Type B pancreatic cell (in vitro differentiated cells): Measurements from ENCODE around the gene MAMDC4. TPM values are rescaled to one million over a fixed set of nuclear protein-coding genes. Genes with fewer than 3 reads are reported as not detected.
"Not testable (repeated sequence)": the region's sequence is repeated elsewhere in the genome, so short reads cannot be mapped to it uniquely, and the experiment has no call there.

ENCODE experiments used
- DNase-seq: peaks from one replicate; pipeline ENCODE4 v3.0.0; 2021; ENCODE audit warnings: mixed read lengths; ENCODE audit not compliant: unreplicated experiment; ENCODE audit errors: extremely low spot score
- H3K27ac Mint-ChIP-seq: 2 replicates; pipeline ENCODE4 v1.8.0; 2021; ENCODE audit warnings: mild to moderate bottlenecking, mixed read lengths
- H3K27me3 Mint-ChIP-seq: 2 replicates; pipeline ENCODE4 v1.8.0; 2021; ENCODE audit warnings: mixed read lengths
- H3K36me3 Mint-ChIP-seq: 2 replicates; pipeline ENCODE4 v1.8.0; 2021; ENCODE audit warnings: mixed read lengths
- H3K4me1 Mint-ChIP-seq: one replicate; pipeline ENCODE4 v1.8.0; 2021; ENCODE audit warnings: mixed read lengths; ENCODE audit not compliant: unreplicated experiment
- H3K4me3 Mint-ChIP-seq: 2 replicates; pipeline ENCODE4 v1.8.0; 2021; ENCODE audit warnings: mild to moderate bottlenecking, mixed read lengths
- H3K9me3 Mint-ChIP-seq: 2 replicates; pipeline ENCODE4 v1.8.0; 2021; ENCODE audit warnings: mixed read lengths
- total RNA-seq: library from RNA; stranded (reverse); gene quantifications from 2 replicates; pipeline ENCODE4 v1.2.1, GENCODE V29; 2021; ENCODE audit warnings: low replicate concordance
- TF ChIP-seq, protein P1 (sequence below): fragments of 200-600 bp; sonication (generic); conservative IDR thresholded peaks from 2 replicates; pipeline ENCODE4 v1.5.0; 2021; ENCODE audit warnings: antibody characterized with exemption, mild to moderate bottlenecking

The MAMDC4 gene
- total RNA-seq, 1 donor from 2014 or later = 29.1 TPM

DNA sequence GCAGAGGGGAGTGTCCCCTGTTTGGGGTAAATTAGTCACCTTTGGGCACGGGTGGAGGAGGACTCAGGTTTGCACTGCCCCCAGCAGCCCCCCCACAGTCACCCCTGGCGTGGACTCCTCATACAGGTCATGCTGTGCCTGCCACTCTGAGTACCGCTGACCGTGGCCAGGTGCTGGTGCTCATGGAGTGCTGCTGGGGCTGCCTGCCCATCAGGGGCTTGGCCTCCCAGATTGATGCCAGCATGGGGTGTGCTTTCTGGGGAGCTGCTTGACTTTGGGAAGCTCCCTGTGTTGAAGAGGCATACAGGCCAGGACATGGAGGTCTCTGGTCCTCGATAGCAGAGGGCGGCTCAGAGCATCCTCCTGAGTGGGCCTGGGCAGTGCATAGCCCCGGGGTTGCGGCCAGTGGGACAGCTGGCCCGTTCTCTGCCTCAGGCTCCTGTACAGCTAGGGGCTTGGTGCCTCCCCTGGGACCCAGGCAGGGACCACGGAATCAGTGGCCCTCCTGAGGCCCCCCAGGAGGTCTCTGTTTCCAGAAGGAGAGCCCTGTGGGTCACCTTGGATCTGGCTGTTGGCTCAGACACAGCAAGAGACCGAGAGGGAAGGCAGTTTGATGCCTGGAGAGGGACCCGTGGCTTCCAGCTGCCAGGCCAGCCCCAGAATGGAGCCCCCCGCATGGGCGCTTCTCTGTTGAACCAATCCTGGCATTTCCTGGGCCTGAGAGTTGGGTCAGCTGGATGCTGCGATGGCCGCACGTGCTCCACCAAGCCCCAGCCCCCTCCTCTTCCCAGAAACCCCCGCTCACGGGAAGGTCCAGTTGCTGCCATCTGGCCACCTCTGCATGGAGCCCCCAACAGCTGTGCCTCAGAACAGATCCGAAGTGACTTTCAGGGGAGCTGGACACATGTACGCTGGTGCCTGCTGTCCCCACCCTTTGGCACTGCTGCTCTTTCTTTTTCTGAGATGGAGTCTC is 15.9 kb upstream of the MAMDC4 start:
- TF ChIP-seq, protein P1, sequence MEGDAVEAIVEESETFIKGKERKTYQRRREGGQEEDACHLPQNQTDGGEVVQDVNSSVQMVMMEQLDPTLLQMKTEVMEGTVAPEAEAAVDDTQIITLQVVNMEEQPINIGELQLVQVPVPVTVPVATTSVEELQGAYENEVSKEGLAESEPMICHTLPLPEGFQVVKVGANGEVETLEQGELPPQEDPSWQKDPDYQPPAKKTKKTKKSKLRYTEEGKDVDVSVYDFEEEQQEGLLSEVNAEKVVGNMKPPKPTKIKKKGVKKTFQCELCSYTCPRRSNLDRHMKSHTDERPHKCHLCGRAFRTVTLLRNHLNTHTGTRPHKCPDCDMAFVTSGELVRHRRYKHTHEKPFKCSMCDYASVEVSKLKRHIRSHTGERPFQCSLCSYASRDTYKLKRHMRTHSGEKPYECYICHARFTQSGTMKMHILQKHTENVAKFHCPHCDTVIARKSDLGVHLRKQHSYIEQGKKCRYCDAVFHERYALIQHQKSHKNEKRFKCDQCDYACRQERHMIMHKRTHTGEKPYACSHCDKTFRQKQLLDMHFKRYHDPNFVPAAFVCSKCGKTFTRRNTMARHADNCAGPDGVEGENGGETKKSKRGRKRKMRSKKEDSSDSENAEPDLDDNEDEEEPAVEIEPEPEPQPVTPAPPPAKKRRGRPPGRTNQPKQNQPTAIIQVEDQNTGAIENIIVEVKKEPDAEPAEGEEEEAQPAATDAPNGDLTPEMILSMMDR = no peak
- Mint-ChIP-seq H3K9me3 (no peaks in the 10 kb centered on the region), H3K4me3 (no peak overlapping the region), H3K27me3 (no peaks in the 10 kb centered on the region), H3K27ac (no peak overlapping the region), H3K36me3 (no peaks in the 10 kb centered on the region), H3K4me1 (peaks cover 6% of the 10 kb centered on the region)
- no peak for DNase-seq

DNA sequence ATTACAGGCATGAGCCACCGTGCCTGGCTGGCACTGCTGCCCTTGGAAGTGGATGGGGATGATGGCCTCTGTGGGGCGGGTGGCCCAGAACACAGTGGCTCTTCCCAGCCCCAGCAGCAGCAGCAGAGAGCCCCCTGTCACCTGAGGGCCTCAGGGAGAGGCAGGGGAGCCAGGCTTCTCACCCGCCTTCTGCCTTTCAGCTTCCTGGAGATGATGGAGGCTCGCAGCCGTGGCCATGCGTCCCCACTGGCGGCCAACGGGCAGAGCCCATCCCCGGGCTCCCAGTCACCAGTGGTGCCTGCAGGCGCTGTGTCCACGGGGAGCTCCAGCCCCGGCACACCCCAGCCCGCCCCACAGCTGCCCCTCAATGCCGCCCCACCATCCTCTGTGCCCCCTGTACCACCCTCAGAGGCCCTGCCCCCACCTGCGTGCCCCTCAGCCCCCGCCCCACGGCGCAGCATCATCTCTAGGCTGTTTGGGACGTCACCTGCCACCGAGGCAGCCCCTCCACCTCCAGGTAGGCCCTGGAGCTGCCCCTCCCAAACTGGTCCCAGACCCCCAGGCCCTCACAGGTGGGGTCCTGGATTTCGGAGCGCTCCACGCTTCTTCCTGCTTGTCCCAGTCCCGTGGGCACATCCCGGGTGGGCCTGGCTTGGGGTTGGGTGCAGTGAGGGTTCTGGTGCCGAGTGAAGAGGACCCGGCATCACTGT is 14.8 kb upstream of the MAMDC4 start:
- no peaks in the 10 kb centered on the region for H3K36me3 Mint-ChIP-seq
- TF ChIP-seq, protein P1 = no peak
- H3K27me3 Mint-ChIP-seq = no peaks in the 10 kb centered on the region
- H3K27ac Mint-ChIP-seq = no peak overlapping the region
- DNase-seq = no peak
- peaks cover 6% of the 10 kb centered on the region for H3K4me1 Mint-ChIP-seq
- H3K4me3 Mint-ChIP-seq = no peak overlapping the region
- H3K9me3 Mint-ChIP-seq = no peaks in the 10 kb centered on the region

DNA sequence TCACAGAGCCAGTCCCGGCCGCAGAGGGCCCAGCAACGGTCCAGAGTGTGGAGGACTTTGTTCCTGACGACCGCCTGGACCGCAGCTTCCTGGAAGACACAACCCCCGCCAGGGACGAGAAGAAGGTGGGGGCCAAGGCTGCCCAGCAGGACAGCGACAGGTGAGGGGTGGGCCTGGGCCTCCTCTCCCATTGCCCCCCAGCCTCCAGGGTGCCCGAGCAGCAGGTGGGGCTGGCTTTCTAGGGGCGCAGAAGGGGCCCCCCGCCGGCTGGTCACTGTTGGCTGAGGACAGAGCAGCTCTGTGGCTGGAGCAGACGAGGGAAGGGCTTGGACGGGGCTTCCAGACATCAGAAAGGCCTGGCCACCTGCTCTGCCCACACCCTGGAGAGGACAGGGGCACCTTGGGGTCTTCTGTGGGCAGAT is 14.3 kb upstream of the MAMDC4 start:
- H3K36me3 Mint-ChIP-seq, H3K27me3 Mint-ChIP-seq, H3K9me3 Mint-ChIP-seq, H3K4me1 Mint-ChIP-seq, H3K27ac Mint-ChIP-seq, H3K4me3 Mint-ChIP-seq, DNase-seq: not testable (repeated sequence)

DNA sequence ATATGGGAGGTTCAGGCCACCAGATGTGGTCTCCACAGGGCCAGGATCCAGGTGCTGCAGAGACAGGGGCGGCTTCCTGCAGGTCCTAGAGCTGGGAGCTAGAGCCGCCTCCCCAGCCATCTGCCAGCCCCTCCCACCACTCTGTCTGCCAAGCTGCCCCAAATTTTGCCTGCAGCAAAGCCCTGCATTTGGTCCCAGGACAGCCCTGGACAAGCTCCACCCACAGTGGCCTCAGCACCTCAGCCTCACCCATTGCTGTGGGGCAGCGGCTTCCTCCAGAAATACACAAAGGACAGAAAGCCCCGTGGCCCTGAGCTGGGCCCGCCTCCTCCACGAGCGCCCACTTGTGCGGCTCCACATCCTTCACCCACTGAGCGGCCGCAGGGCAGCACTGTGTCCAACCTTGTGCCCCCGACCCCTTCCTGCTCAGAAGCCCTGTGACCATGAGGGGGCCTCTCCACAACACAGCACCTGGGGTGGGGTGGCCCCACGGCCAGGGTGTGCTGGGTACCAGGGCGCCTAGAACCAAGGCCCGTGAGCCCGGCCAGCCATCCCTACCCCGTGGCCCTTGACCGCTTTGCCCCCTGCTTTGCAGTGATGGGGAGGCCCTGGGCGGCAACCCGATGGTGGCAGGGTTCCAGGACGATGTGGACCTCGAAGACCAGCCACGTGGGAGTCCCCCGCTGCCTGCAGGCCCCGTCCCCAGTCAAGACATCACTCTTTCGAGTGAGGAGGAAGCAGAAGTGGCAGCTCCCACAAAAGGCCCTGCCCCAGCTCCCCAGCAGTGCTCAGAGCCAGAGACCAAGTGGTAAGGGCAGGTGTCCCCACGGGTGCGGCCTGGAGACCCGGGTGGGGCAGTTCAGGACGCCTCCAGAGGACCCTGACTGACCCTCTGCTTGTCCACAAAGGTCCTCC is 13.6 kb upstream of the MAMDC4 start:
- H3K27ac Mint-ChIP-seq = peak overlapping the region; percentile 36
- no peak for DNase-seq
- H3K4me3 Mint-ChIP-seq = peak overlapping the region; percentile 25
- peaks cover 6% of the 10 kb centered on the region for H3K4me1 Mint-ChIP-seq
- TF ChIP-seq, protein P1 = no peak
- H3K27me3 Mint-ChIP-seq = no peaks in the 10 kb centered on the region
- no peaks in the 10 kb centered on the region for H3K9me3 Mint-ChIP-seq
- H3K36me3 Mint-ChIP-seq = no peaks in the 10 kb centered on the region

DNA sequence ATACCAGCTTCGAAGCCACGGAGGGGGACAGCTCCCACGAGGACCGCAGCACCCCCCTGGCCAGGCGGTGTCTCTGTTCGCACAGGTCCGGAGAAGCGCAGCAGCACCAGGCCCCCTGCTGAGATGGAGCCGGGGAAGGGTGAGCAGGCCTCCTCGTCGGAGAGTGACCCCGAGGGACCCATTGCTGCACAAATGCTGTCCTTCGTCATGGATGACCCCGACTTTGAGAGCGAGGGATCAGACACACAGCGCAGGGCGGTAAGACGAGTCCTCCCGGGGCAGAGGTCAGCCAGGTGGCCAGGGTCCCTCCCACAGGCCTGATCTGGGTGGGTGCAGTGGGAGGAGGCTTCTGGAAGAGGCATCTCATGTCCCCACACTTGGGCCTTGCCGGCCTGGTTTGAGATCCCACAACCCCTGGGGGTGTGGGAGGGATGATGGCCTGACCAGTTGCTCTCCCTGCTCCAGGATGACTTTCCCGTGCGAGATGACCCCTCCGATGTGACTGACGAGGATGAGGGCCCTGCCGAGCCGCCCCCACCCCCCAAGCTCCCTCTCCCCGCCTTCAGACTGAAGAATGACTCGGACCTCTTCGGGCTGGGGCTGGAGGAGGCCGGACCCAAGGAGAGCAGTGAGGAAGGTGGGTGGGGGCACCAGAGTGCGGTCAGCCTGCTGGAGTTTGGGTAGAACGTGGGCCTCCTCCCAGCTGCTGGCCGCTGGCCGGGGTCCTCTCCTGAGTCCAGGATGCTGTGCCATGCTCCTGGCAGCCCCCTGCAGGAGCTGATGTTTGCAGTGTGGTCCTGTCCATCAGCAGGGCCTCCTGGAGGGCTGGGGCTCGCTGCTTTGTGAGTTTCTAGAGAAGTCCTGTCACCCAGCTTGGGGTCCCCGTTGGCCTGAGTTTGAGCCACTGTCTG is 12.7 kb upstream of the MAMDC4 start:
- no peaks in the 10 kb centered on the region for H3K27me3 Mint-ChIP-seq
- H3K4me3 Mint-ChIP-seq = peak overlapping the region; percentile 48
- TF ChIP-seq, protein P1 = no peak
- H3K4me1 Mint-ChIP-seq = peaks cover 6% of the 10 kb centered on the region
- peak overlapping the region; percentile 52 for H3K27ac Mint-ChIP-seq
- no peak for DNase-seq
- H3K9me3 Mint-ChIP-seq = no peaks in the 10 kb centered on the region
- H3K36me3 Mint-ChIP-seq = no peaks in the 10 kb centered on the region
